ENCODE data around the gene ZFPL1. TPM values are rescaled to one million over a fixed set of nuclear protein-coding genes. Genes with fewer than 3 reads are reported as not detected.

The ZFPL1 gene
- total RNA-seq, 4 donors from 2014 or later = 24.8 to 47.8 (median 36.6) TPM

GRCh38 chr11:65128182-65129145 is 44.4 kb downstream of the ZFPL1 start:
- no peak for TF ChIP-seq CTCF (IDR thresholded peaks at IDR 0.05; ENCODE audit: low read depth)

- TF ChIP-seq CTCF (IDR thresholded peaks at IDR 0.05; ENCODE audit: low read depth) = no peak
Observed at GRCh38 chr11:65129649-65130441, 45.8 kb downstream of the ZFPL1 start.

- no peak for TF ChIP-seq CTCF (IDR thresholded peaks at IDR 0.05; ENCODE audit: low read depth)
Observed at GRCh38 chr11:65130631-65131416, 46.8 kb downstream of the ZFPL1 start.

DNA sequence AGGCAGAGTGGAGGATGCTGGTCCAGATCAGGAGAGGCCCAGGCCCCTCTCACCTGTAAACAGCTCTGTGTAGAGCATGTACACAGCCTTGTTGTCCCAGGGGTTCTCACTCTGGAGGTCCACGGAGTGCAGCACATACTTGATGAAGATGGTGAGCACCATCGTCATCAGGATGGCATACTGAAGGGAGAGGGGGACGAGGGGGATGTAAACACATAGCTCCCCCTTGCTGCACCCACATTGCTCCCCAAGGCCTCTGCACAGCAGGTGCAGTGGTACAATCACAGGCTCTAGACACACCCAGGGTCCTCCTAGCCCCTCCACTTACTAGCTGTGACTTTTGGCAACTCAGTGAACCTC is 47.4 kb downstream of the ZFPL1 start:
- TF ChIP-seq CTCF (IDR thresholded peaks at IDR 0.05; ENCODE audit: low read depth) = no peak

DNA sequence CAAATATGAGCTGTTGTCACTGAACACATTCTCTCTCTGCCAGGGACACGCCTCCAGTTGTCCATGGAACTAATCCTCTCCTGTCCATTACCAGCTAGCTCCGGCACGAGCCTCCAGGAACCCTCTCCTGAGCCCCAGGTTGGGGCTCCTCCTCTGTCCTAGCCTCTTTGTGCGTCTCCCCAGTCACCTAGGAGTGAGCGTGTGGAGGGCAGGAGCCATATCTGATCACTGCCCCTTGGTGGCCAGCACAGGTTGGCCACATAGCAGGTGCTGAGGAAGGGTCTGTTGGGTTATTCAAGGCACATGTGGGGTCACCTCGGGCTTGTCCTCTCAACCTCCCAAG is 47.8 kb downstream of the ZFPL1 start:
- no peak for TF ChIP-seq CTCF (IDR thresholded peaks at IDR 0.05; ENCODE audit: low read depth)

GRCh38 chr11:65132238-65132987 is 48.4 kb downstream of the ZFPL1 start:
- no peak for TF ChIP-seq CTCF (IDR thresholded peaks at IDR 0.05; ENCODE audit: low read depth)
